ENCODE results near the gene TMEM126B.
"Not testable (repeated sequence)": the region's sequence is repeated elsewhere in the genome, so short reads cannot be mapped to it uniquely, and the experiment has no call there.

- not testable (repeated sequence) for TF ChIP-seq SAFB2 (CRISPR knock-in tag; IDR thresholded peaks at IDR 0.05; ENCODE audit: borderline replicate concordance, low read depth); ASH2L (IDR thresholded peaks at IDR 0.05; ENCODE audit: insufficient read length, low read depth, low read length); ZNF33A (CRISPR knock-in tag; IDR thresholded peaks at IDR 0.05; ENCODE audit: borderline replicate concordance); NPAS2 (CRISPR knock-in tag; IDR thresholded peaks at IDR 0.05; ENCODE audit: borderline replicate concordance); REST (IDR thresholded peaks at IDR 0.05; ENCODE audit: borderline replicate concordance in 1 of 2, low read depth in 1 of 2, low read length in 2 of 2); SMAD1 (CRISPR knock-in tag; IDR thresholded peaks at IDR 0.05; ENCODE audit: borderline replicate concordance, low read depth); POLR2A (IDR thresholded peaks at IDR 0.05; ENCODE audit: insufficient read depth in 1 of 2, low read depth in 2 of 2, low read length in 2 of 2); HDAC1 (CRISPR knock-in tag; IDR thresholded peaks at IDR 0.05); HINFP (CRISPR knock-in tag; IDR thresholded peaks at IDR 0.05; ENCODE audit: low read depth); MAX (IDR thresholded peaks at IDR 0.05); CTCF (CRISPR knock-in tag; IDR thresholded peaks at IDR 0.05); ZNF704 (CRISPR knock-in tag; IDR thresholded peaks at IDR 0.05; ENCODE audit: borderline replicate concordance); ZNF44 (CRISPR knock-in tag; IDR thresholded peaks at IDR 0.05); DRAP1 (CRISPR knock-in tag; IDR thresholded peaks at IDR 0.05)
Measured at GRCh38 chr11:85608621-85609020, 19.8 kb upstream of the TMEM126B start.
